WI38 (cell line): Measurements from ENCODE around the gene RHEB.
A peak's percentile ranks its signal among the peaks of the same experiment; 100 is the strongest.

Experiments used
- H3K4me3 ChIP-seq: 2 replicates; pipeline ENCODE4 v1.5.1; 2011; ENCODE audit warnings: low read depth, mild to moderate bottlenecking, control low read depth, low read length
- CTCF ChIP-seq: IDR thresholded peaks from 2 replicates; pipeline ENCODE4 v1.5.1; 2012; ENCODE audit warnings: low read depth, mild to moderate bottlenecking, control low read depth, low read length

RHEB gene, protein sequence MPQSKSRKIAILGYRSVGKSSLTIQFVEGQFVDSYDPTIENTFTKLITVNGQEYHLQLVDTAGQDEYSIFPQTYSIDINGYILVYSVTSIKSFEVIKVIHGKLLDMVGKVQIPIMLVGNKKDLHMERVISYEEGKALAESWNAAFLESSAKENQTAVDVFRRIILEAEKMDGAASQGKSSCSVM

GRCh38 chr7:151519765-151520418 lies at the start of gene RHEB:
Gene RHEB (minus strand): TSS chr7:151519895. CDS start chr7:151519511, 384 bp downstream.
- TF ChIP-seq CTCF = no peak

GRCh38 chr7:151566897-151567320 lies 47.2 kb upstream of the RHEB start:
- TF ChIP-seq CTCF = no peak
- no peak overlapping the region for H3K4me3 ChIP-seq

More at GRCh38 chr7:151519765-151520418, at the start of gene RHEB:
- H3K4me3 ChIP-seq = peak within 1 kb of the TSS; percentile 76

DNA sequence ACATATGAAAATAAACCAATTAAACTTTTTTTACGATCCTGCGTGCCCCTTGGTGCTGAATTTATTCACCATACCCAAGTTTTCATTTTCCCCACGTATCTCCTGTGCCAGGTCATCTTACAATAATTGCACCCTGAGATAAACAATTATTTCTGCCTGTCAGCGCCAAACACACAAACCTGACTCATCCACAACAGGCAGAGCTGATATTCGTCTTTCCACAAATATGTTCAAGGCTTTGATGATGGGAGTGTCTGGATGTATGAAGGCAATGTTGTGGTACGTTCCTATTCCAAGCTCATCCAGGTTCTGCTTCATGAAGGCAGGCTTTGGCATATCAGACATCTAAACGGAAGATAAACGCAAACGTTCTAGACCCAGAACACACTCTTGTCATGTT lies 45.8 kb upstream of the RHEB start:
- no peak overlapping the region for H3K4me3 ChIP-seq
- no peak for TF ChIP-seq CTCF

DNA sequence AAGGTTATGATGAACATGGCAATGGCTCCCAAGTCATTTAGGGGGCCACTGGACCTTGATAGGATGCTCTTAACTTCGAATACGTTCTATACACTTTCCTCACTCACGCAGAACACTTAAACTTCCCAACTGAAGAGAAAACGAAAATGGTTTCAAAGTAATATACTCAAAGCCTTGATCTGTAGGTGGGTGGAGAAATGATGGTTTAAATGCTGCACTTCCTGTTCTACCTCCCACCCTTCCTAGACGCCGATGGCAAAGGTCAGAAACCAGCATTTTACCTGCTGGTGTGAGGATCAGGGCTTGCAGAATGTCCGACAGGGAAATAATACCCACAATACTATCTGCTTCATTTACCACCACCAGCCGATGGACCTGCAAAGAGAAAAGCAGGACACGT lies 40.5 kb upstream of the RHEB start:
- no peak for TF ChIP-seq CTCF

GRCh38 chr7:151559557-151560183 lies 40.0 kb upstream of the RHEB start:
- no peak overlapping the region for H3K4me3 ChIP-seq
- TF ChIP-seq CTCF = no peak

More for the DNA sequence above, 40.5 kb upstream of the RHEB start:
- H3K4me3 ChIP-seq = no peak overlapping the region

DNA sequence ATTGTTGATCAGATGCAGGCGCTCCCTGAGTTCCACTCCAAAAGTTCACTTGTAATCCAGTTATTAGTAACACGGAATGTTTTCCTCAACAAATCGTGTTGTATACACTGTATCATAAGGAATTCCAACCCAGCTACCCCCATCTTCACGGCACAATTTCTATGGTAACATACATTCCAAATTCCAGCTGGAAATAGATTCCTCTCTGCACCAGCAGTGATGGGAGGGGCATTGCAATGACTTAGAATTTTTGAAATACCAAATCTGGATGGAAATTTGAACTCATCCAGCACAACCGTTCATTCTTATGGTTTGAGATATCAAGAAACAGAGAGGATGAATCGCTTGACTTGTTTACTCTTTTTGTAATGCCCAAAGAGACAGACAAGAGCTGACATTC lies 38.9 kb upstream of the RHEB start:
- TF ChIP-seq CTCF = no peak

GRCh38 chr7:151556592-151556991 lies 36.9 kb upstream of the RHEB start:
- TF ChIP-seq CTCF = no peak
- no peak overlapping the region for H3K4me3 ChIP-seq

More for the DNA sequence above, 38.9 kb upstream of the RHEB start:
- no peak overlapping the region for H3K4me3 ChIP-seq
